Measurements from ENCODE around the gene ETS1.
A peak's percentile ranks its signal among the peaks of the same experiment; 100 is the strongest.

The ETS1 gene

DNA sequence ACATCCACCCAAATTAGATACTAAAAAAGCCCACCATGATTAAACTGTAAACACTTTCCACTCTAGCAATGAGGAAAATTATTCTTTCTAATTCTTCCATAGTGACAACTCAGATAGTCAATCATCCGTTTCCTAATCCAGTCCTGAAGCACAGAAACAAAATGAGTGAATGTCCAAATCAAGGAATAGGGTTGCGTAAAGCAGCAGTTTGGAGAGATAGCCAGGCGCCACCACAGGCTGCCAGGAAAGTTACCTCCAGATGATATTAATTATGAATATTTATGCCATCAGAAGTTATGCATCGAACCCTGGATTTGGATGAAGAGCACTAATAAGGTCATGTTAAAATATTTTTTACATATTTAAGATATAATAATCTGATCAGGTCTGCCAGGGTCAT, 63.2 kb downstream of the ETS1 start:
- DNase-seq (ENCODE audit: extremely low spot score), result no peak
- POLR2A ChIA-PET, result no interaction called here
- CTCF ChIA-PET, result interaction anchor here (0.8 kb wide), 1 partner anchor 18 kb away, joined by 3 read pairs; no protein-coding TSS in a partner anchor
- TF ChIP-seq ELF4 (IDR thresholded peaks at IDR 0.05), result no peak
- TF ChIP-seq ZNF384 (IDR thresholded peaks at IDR 0.05), result no peak
- no peak for TF ChIP-seq FOXA1 (IDR thresholded peaks at IDR 0.05)
- no peak for TF ChIP-seq TARDBP (IDR thresholded peaks at IDR 0.05)
- no peak for TF ChIP-seq CTBP1 (IDR thresholded peaks at IDR 0.05; ENCODE audit: borderline replicate concordance)
- no peak for TF ChIP-seq ARNT (IDR thresholded peaks at IDR 0.05)
- TF ChIP-seq, protein P1, sequence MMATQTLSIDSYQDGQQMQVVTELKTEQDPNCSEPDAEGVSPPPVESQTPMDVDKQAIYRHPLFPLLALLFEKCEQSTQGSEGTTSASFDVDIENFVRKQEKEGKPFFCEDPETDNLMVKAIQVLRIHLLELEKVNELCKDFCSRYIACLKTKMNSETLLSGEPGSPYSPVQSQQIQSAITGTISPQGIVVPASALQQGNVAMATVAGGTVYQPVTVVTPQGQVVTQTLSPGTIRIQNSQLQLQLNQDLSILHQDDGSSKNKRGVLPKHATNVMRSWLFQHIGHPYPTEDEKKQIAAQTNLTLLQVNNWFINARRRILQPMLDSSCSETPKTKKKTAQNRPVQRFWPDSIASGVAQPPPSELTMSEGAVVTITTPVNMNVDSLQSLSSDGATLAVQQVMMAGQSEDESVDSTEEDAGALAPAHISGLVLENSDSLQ (IDR thresholded peaks at IDR 0.05), result no peak
- TF ChIP-seq HDGF (IDR thresholded peaks at IDR 0.05; ENCODE audit: borderline replicate concordance), result no peak
- TF ChIP-seq FOXK2 (IDR thresholded peaks at IDR 0.05), result no peak
- no peak for TF ChIP-seq LEF1 (IDR thresholded peaks at IDR 0.05; ENCODE audit: borderline replicate concordance)
- TF ChIP-seq FOXM1 (IDR thresholded peaks at IDR 0.05; ENCODE audit: borderline replicate concordance), result no peak
- no peak for TF ChIP-seq SP1 (IDR thresholded peaks at IDR 0.05)
- no peak for TF ChIP-seq BHLHE40 (IDR thresholded peaks at IDR 0.05; ENCODE audit: borderline replicate concordance)
- TF ChIP-seq SUZ12 (IDR thresholded peaks at IDR 0.05), result no peak
- no peak for TF ChIP-seq NFRKB (IDR thresholded peaks at IDR 0.05)
- TF ChIP-seq L3MBTL2 (conservative IDR thresholded peaks at IDR 0.05), result no peak

DNA sequence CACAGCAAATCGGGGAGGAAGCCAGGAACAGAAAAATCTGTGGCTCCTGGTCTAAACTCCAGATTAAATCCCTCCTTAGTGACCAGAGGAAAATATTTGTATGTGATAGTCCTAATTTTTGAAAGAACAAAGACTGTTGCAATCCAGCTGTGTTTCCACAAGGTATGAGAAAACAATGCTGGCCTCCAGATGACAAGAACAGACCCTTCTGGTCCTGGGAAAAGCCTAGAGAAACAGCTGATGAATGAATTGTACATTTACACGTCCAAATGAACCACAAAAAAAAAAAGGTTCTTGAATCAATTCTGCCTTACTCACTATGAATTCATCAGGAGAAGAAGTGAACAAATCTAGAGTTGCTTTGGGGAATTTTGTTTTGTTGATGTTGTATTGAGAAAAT, 63.7 kb downstream of the ETS1 start:
- ChIA-PET POLR2A (no interaction called here), CTCF (interaction anchor here (0.8 kb wide), 1 partner anchor 18 kb away, joined by 3 read pairs; no protein-coding TSS in a partner anchor)
- no peak for DNase-seq (ENCODE audit: extremely low spot score)
- TF ChIP-seq ZNF384 (IDR thresholded peaks at IDR 0.05), result no peak
- TF ChIP-seq BHLHE40 (IDR thresholded peaks at IDR 0.05; ENCODE audit: borderline replicate concordance), result no peak
- no peak for TF ChIP-seq FOXM1 (IDR thresholded peaks at IDR 0.05; ENCODE audit: borderline replicate concordance)

DNA sequence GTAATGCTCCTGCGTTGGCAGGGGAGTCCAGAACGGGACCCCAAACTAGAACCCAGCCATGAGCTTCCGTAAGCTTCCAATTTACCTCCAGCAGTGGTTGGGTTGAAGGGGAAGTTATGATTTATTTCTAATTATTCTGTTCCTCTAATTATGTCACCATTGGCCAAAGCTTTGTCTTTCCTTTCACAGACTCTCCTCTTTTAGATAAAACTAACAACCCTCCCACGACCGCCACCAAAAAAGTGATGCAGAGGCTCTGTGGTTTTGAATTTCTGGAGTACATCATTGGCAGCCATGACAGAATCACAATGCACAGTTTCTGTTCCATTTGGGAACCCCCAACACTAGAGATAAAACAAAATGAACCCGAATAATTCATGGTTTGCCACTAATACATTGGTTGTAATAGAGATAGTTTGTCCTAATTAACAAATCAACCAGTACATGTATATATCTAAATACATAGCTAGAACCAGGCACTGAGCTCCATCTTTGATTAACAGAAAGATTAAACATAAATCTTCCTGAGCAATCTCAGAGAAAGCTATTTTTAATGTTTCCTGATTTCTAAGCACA, 64.3 kb downstream of the ETS1 start:
- DNase-seq (ENCODE audit: extremely low spot score), result no peak
- ChIA-PET POLR2A (no interaction called here), CTCF (interaction anchor here (0.8 kb wide), 1 partner anchor 17 kb away, joined by 3 read pairs; no protein-coding TSS in a partner anchor)
- no peak for TF ChIP-seq HDGF (IDR thresholded peaks at IDR 0.05; ENCODE audit: borderline replicate concordance)

DNA sequence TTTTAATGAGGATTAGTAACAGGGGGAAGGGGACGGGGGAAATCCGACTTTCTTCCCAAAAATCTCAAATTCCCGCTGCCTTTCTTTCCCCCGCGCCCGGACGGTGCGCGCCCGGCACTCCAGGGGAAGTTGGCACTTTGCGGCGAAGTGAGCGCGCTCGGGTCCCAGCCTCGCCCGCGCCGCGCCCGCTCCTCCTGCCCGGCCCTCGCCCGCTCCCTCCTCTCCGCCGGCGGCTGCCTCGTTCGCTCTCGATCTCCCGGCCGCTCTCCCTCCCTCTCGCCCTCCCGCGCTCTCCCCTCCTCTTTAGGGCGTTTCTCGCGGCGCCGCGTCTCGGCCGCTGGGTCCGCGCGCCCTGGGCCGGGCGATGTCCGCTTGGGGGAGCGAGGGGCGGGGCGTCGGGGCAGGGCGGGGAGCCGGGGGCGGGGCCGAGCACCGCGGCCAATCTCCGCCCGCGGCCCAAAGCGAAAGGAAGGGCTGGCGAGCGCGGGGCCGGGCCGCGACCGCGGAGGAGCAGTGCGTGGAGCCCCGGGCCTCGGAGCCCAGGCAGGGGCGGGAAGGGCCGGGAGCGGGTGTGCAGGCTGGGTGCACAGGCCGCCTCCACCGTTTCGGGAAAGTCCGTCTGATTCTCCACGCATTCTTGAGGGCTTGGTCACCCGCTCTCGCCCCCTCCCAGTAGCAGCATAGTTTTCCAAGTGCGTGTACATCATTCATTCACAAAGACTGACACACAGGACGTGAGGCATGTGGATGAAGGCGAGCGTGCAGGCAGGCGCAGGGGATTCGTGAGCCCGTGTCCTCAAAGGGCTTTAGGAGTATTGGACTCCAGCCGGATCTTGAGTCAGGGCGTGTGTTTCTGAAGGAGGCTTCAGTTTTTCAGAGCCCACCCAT, 65.1 kb downstream of the ETS1 start:
- ChIA-PET CTCF (no interaction called here), POLR2A (no interaction called here)
- DNase-seq (ENCODE audit: extremely low spot score), result peak; percentile 91
- TF ChIP-seq, protein P1 (IDR thresholded peaks at IDR 0.05), result 0 out of 2 replicates have a peak, but pooled peaks have one; percentile 21
- TF ChIP-seq L3MBTL2 (conservative IDR thresholded peaks at IDR 0.05), result peak; percentile 24; the same call in 1 of the 2 replicates
- no peak for TF ChIP-seq FOXA1 (IDR thresholded peaks at IDR 0.05)

DNA sequence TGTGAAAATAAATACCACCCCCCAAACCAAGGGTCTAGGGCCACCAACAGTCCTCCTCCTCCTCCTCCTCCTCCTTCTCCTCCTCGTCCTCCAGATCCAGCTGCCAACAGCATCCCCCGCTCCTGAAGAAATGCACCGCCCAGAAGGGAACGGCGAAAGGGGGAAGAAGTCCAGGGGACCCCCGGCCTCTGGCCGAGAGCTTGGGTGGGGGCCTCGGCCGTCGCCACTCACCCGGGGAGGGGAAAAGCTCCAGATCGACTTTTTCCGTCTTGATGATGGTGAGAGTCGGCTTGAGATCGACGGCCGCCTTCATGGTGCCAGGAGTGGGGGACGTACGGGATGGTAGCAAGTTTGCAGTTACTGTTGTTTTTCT, 65.7 kb downstream of the ETS1 start:
- ChIA-PET CTCF (no interaction called here), POLR2A (interaction anchor here (1.6 kb wide), 1 partner anchor 10 kb away, joined by 4 read pairs; no protein-coding TSS in a partner anchor)
- DNase-seq (ENCODE audit: extremely low spot score), result no peak
- TF ChIP-seq ARNT (IDR thresholded peaks at IDR 0.05) (no peak), FOXA1 (IDR thresholded peaks at IDR 0.05) (no peak), NFRKB (IDR thresholded peaks at IDR 0.05) (no peak), LEF1 (IDR thresholded peaks at IDR 0.05; ENCODE audit: borderline replicate concordance) (no peak), HDGF (IDR thresholded peaks at IDR 0.05; ENCODE audit: borderline replicate concordance) (no peak), L3MBTL2 (conservative IDR thresholded peaks at IDR 0.05) (no peak), ZNF384 (IDR thresholded peaks at IDR 0.05) (no peak)
- TF ChIP-seq, protein P1 (IDR thresholded peaks at IDR 0.05), result no peak

DNA sequence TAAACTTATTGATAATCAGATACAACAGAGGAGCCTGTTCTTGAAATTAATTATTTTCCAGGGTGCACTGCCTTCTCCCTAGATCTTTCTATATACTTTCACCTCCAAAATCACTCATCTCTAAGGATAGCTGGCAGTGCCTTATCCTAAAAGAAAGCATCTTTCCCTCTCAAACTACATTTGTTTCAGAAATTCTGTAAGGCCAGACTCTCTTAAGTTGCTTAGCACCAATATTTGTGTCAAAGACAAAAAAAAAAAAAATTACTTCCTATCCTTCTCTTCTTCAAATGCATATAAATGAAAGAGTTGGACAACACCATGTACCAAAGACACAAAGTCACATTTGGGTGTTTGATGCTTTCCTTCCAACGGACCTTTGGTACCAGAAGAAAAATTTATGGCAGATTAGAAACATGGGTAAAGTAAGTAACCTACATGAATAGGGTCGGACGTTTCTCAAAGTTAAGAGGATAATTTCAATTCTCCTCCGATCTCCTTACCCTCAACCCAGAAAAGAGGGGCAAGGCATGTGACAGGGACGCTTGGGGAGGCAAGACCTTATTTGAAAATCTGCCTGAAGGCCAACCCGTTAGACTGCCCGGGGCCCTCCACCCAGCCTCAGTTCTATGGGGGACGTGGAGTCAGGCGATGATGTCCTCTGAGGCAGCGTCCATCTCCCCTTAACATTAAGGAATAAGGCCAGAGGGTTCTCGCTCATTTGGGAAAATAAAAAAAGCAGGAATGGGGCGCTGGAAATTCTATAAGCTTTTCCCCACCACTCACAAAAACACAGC, 66.3 kb downstream of the ETS1 start:
- TF ChIP-seq FOXK2 (IDR thresholded peaks at IDR 0.05) (no peak), HDGF (IDR thresholded peaks at IDR 0.05; ENCODE audit: borderline replicate concordance) (no peak), BHLHE40 (IDR thresholded peaks at IDR 0.05; ENCODE audit: borderline replicate concordance) (no peak), FOXA1 (IDR thresholded peaks at IDR 0.05) (no peak), LEF1 (IDR thresholded peaks at IDR 0.05; ENCODE audit: borderline replicate concordance) (no peak), SP1 (IDR thresholded peaks at IDR 0.05) (no peak), ZNF384 (IDR thresholded peaks at IDR 0.05) (no peak), TARDBP (IDR thresholded peaks at IDR 0.05) (no peak), NFRKB (IDR thresholded peaks at IDR 0.05) (no peak), ARNT (IDR thresholded peaks at IDR 0.05) (no peak), CTBP1 (IDR thresholded peaks at IDR 0.05; ENCODE audit: borderline replicate concordance) (no peak), FOXM1 (IDR thresholded peaks at IDR 0.05; ENCODE audit: borderline replicate concordance) (no peak), ELF4 (IDR thresholded peaks at IDR 0.05) (no peak), SUZ12 (IDR thresholded peaks at IDR 0.05) (no peak), L3MBTL2 (conservative IDR thresholded peaks at IDR 0.05) (no peak)
- TF ChIP-seq, protein P1 (IDR thresholded peaks at IDR 0.05), result no peak
- DNase-seq (ENCODE audit: extremely low spot score), result no peak
- ChIA-PET CTCF (interaction anchor here (0.6 kb wide), 1 partner anchor 10 kb away, joined by 3 read pairs; no protein-coding TSS in a partner anchor), POLR2A (interaction anchor here (1.6 kb wide), 1 partner anchor 9 kb away, joined by 4 read pairs; no protein-coding TSS in a partner anchor)

Data from HEK293T (cell line).